SJSA1 (cell line): Measurements from ENCODE around the gene PML. TPM values are rescaled to one million over a fixed set of nuclear protein-coding genes. Genes with fewer than 3 reads are reported as not detected.
"Not testable (repeated sequence)": the region's sequence is repeated elsewhere in the genome, so short reads cannot be mapped to it uniquely, and the experiment has no call there.

Experiments
- DNase-seq, 2 experiments: peaks; one replicate each; pipeline ENCODE4 v3.0.0-alpha.2; 2015 to 2020; ENCODE audit warnings: low spot score in 2 of 2, low read depth in 1 of 2
- H3K27ac ChIP-seq: fragments of 250-450 bp; sonication (Bioruptor Pico); 2 replicates; pipeline ENCODE4 v1.5.1; 2020; ENCODE audit warnings: mild to moderate bottlenecking, moderate library complexity
- H3K27me3 ChIP-seq: fragments of 250-450 bp; sonication (Bioruptor Pico); replicated peaks from 2 replicates; pipeline ENCODE4 v1.5.1; 2020; ENCODE audit warnings: mild to moderate bottlenecking, moderate library complexity
- H3K36me3 ChIP-seq: fragments of 250-450 bp; sonication (Bioruptor Pico); 2 replicates; pipeline ENCODE4 v1.5.1; 2020; ENCODE audit warnings: mild to moderate bottlenecking
- H3K4me1 ChIP-seq: fragments of 250-450 bp; sonication (Bioruptor Pico); replicated peaks from 2 replicates; pipeline ENCODE4 v1.6.1; 2021; ENCODE audit warnings: mild to moderate bottlenecking
- H3K4me3 ChIP-seq: fragments of 250-450 bp; sonication (Bioruptor Pico); 2 replicates; pipeline ENCODE4 v1.5.1; 2020; ENCODE audit warnings: mild to moderate bottlenecking
- H3K9me3 ChIP-seq: fragments of 250-450 bp; sonication (Bioruptor Pico); replicated peaks from 2 replicates; pipeline ENCODE4 v1.5.1; 2020; ENCODE audit warnings: mild to moderate bottlenecking
- total RNA-seq: library from RNA; depleted of rRNA; stranded (reverse); fragments of >200 nt; shearing (Covaris generic); gene quantifications from 2 replicates; pipeline ENCODE4 v1.2.3, GENCODE V29; 2014; rRNA removed

The PML gene
- total RNA-seq, 1 experiment from 2014 or later: 27.1 TPM

DNA sequence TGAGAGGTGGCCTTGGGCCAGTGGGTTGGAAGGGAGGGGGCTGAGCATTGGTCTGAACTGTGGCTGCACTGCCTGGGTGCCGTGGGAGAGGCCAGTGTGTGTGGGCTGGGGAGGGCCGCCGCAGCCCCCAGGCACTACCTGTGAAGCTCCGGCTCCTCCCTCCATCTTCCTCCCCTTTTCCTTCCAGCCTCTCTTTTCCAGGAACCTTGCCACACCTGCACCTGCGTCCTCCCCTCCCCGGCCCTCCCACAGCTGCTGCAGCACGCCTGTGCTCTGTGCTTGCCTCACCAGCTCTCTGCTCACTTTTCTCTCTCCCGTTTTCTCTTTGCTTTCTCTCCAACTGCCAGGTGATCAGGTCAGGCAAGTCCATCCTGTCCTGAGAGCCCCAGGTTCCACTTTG lies 70.3 kb downstream of the PML start:
- H3K36me3 ChIP-seq, H3K27ac ChIP-seq, H3K27me3 ChIP-seq, H3K9me3 ChIP-seq, H3K4me3 ChIP-seq, H3K4me1 ChIP-seq: not testable (repeated sequence)
- DNase-seq: peak in 1 of 2 experiments; percentile 31

DNA sequence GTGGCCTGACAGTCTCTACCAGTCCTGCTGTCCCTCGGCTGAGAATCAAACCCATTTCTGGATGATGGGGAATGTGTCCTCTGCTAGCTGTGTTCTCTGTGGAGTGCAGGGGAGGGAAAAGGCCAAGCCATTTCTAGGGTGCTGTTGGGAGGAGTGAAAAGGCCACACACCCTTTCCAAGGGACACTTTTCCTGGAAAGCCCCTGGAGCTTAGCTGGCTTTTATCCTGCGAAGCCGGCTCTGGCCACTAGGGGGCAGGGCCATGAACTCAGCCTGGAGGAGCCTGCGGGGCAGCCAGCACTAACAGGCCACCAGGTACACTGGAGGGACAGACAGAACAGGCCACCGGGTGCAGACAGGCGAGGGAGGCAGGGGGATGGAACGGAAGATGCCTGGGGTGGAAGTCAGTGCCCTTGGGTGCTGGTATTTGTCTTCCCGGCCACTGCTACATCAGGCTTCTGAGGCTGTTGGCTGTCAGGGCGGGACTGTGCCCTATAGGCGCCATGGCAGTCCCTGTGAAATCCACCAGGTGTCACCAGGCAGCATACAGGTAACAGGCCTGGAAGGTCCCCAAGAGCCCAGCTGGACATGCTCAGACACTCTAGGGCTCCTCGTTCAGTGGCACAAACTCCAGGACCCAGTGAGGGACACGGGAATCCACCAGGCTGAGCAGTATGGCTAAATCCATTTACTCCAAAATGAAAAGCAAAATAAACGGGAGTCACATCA lies 71.3 kb downstream of the PML start:
- not testable (repeated sequence) for H3K27me3 ChIP-seq, H3K4me1 ChIP-seq, H3K9me3 ChIP-seq, H3K27ac ChIP-seq, H3K36me3 ChIP-seq, H3K4me3 ChIP-seq
- DNase-seq: peak in 1 of 2 experiments; percentile 44

DNA sequence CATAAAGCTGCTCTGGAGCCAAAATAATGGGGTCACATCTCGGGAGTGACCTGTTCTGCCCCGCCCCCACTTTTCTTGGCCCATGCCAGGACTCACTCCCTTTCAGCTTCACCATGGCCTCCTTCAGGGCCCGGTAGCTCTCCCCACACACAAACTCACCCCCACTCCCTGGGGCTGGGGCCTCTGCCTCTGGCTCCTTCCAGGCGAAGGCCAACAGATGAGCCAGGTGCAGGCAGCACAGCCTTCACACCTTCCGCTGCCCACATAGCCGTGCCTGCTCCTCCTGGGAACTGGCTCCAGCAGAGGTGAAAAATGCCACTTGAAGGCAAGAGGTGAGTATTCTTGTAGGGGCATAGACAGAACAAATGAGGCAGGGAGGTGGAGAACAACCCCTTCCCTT lies 77.1 kb downstream of the PML start:
- H3K27me3 ChIP-seq, H3K9me3 ChIP-seq, H3K4me3 ChIP-seq, H3K36me3 ChIP-seq, H3K4me1 ChIP-seq, H3K27ac ChIP-seq: not testable (repeated sequence)
- DNase-seq: peak in 1 of 2 experiments; percentile 18

DNA sequence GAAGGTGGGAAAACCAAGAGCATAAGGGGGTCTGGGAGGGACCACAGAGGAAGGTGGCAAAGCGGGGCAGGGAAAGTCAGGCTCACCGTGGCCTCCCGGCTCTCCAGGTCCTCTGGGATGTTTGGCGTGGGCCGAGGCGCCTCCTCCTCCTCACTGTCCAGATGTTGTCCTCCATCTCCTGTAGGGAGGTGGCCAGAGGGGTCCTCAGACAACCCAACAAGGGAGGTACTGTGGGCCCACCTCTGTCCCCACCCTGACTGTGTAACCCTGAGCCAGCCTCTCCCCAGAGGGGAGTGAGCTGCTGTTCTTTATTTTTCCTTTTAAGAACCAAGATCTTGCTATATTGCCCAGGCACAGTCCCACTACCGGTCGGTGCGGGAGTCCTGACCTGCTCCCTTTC lies 77.6 kb downstream of the PML start:
- DNase-seq: peak in 1 of 2 experiments; percentile 6
- H3K27ac ChIP-seq, H3K4me3 ChIP-seq, H3K27me3 ChIP-seq, H3K9me3 ChIP-seq, H3K36me3 ChIP-seq, H3K4me1 ChIP-seq: not testable (repeated sequence)

DNA sequence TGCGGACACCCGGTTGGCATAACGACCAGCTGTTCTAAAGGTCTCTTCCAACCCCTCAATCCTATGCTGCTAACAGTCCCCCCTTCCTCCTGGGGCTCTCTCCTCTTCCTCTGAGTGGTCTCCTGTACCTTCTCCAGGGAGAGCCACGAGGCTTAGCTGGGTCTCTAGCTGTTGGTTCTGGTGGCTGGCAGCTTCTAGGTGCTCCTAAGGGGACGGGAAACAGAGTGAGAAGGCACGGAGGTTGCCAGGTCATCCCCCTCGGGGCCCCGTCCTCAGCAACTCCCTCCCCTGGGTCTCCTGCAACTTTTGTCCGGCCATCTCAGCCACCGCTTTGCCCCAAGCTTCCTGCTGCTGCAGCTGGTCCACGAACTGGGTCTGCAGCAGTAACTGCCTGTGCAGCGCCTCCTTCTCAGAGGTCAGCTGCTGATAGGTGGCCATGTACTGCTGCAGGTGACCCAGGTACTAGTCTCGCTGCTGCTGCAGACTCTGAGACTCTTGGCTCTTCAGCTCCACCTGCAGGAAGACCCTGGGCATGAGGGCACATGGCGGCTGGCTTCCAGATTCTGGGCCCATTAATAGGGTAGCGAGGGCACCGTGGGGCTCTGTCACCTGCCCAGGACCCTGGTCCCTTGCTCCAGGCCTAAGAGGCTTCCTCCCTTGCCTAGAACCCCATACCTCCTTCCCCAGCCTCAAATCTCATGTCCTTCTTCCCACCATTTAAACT lies 78.3 kb downstream of the PML start:
- H3K4me1 ChIP-seq, H3K27ac ChIP-seq, H3K9me3 ChIP-seq, H3K4me3 ChIP-seq, H3K36me3 ChIP-seq, H3K27me3 ChIP-seq: not testable (repeated sequence)
- DNase-seq: peak in 1 of 2 experiments; percentile 37

DNA sequence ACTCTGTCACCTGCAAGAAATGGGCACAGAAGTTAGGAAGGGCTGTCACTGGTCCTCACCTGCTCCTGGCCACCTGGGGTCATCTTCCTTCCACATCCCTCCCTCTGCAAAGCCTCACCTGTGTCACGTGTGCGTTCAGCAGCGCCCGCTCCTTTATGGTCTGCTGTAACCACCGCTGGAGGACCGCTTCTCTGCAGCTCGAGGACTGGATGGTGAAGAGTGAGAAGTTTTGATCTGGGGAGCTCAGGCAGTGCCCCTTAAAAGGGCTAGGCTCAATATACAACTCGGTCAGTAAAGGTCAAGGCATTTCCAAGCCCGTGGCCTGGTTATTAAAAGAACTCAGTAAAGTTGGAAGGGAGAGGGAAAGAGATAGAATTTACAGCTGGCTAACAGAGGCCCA lies 81.3 kb downstream of the PML start:
- not testable (repeated sequence) for H3K27me3 ChIP-seq

DNA sequence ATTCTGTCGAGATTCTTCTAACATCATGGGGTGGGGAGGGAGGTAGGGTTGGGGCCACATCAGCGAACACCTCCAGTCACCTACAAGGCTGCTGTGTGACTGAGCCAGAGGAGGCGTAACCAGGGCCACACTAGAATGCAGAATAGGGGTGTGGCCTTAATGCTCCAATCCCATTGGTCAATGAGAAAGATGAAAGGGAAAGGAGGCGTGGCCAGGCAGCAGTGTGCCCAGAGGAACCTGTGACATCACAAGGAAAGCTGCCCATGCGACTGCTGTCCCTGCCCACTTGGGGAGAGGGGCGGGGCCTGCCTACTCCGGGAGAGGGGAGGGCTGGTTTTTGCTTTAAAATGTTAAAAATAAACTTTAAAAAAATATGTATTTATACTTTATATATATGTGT lies 87.9 kb downstream of the PML start, which contains the start of gene GOLGA6A:
TSS of gene GOLGA6A (minus strand) at position 101 of the 400 bp plus-strand sequence. CDS start at position 60, 41 bp downstream.
- H3K4me3 ChIP-seq, DNase-seq, H3K9me3 ChIP-seq, H3K27me3 ChIP-seq, H3K4me1 ChIP-seq, H3K36me3 ChIP-seq, H3K27ac ChIP-seq: not testable (repeated sequence)

More for the DNA sequence above, 81.3 kb downstream of the PML start:
- H3K4me1 ChIP-seq, H3K9me3 ChIP-seq, H3K27ac ChIP-seq, H3K4me3 ChIP-seq, H3K36me3 ChIP-seq: not testable (repeated sequence)
- DNase-seq: peak in 1 of 2 experiments; percentile 3

DNA sequence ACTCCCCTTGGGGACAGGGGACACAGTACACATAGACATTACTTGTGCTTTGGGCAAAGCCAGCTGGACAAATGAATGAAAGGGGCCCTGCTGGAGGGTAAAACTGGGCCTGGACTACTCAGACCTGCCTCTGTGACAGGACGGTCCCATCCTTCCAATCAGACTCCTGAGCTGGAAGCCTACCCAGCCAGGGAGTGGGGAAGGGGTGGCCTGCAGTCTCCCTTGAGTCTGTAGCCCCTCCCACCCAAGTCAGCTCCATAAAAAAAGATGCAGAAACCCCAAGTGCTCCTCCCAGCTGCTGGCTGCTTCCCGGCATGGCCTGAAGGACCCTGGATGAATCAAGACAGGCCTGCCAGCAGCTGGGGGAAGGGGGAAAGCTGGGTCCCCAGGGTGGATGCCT lies 100.1 kb downstream of the PML start:
- not testable (repeated sequence) for H3K4me1 ChIP-seq, H3K36me3 ChIP-seq, H3K4me3 ChIP-seq, H3K9me3 ChIP-seq, H3K27me3 ChIP-seq, DNase-seq, H3K27ac ChIP-seq

DNA sequence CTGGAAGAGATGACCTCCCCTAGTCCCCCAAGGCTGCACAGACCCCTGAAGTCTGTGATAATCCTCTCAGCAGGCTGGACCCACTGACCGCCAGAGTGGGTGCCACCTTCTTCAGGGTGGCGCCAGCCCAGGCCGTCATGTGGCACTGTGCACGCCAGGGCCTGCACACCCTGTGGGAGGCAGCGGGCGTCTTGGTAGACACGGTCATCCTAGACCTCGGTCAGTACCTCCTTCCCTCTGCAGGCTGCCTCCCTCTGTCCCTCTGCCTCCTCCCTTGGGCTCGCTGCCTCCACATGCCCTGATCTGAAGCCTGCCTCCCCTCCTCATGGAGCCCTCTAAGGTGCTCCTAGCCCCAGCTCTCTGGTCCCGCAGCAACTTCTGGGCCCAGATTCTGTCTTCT lies 101.1 kb downstream of the PML start:
- H3K36me3 ChIP-seq, H3K9me3 ChIP-seq, DNase-seq, H3K4me1 ChIP-seq, H3K27ac ChIP-seq, H3K4me3 ChIP-seq, H3K27me3 ChIP-seq: not testable (repeated sequence)

DNA sequence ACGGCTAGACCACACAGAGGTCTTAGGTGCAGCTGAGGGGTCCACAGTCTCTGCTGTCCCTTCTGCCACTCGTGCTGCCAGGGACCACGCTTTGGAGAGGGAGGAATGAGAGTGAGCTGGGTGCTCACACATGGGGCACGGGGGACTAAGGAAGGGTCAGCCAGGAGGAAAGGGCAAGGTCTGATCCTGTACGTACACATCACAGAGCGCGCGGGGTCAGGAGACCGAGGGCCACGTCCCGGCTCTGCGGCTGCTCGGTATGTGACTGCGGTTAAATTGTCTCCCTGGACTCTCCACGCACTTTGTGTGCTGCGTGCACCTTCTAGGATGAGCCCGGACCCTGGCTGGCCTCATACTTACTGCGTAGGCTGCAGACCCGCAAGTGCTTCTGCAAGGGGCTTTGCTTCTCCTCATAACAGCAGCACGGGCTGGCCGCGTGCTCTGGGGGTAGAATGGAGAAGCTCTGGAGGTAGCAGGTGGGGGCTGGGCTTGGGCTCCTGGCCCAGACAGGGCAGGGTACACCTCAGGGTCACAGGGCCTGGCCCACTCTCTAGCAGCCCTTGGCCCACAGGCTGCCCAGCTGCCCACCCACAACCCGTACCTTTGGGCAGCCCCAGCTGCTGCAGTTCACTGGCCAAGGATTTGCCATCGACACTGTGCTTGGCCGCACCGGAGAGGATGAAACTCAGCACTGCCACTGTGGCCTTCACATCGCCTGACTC lies 102.4 kb downstream of the PML start:
- not testable (repeated sequence) for H3K4me3 ChIP-seq, DNase-seq, H3K4me1 ChIP-seq, H3K27ac ChIP-seq, H3K27me3 ChIP-seq, H3K36me3 ChIP-seq, H3K9me3 ChIP-seq

Other genes starting within 250 kb of the PML start
- gene INSYN1, start 241.4 kb upstream of the PML start, total RNA-seq: 0.09 TPM in 1 of 2 replicates, not detected in the other
- gene TBC1D21, start 121.2 kb upstream of the PML start, total RNA-seq: not detected in 2 replicates
- gene LOXL1, start 68.3 kb upstream of the PML start, total RNA-seq: 8.3 and 10.1 TPM in 2 replicates
- 21.1 and 22.4 TPM in 2 replicates for gene STOML1, start 2.4 kb upstream of the PML start, total RNA-seq
- not detected in 2 replicates for gene GOLGA6A, start 87.8 kb downstream of the PML start, total RNA-seq
- not detected in 2 replicates for gene ISLR2, start 135.9 kb downstream of the PML start, total RNA-seq
- not detected in 2 replicates for gene ISLR, start 179.0 kb downstream of the PML start, total RNA-seq
- gene STRA6, start 208.1 kb downstream of the PML start, total RNA-seq: 0.18 TPM in 1 of 2 replicates, not detected in the other
- gene CCDC33, start 241.6 kb downstream of the PML start, total RNA-seq: not detected in 2 replicates